HG03280 (cell line): Measurements from ENCODE around the gene PRDX6.
A peak's percentile ranks its signal among the peaks of the same experiment; 100 is the strongest.
"Not testable (repeated sequence)": the region's sequence is repeated elsewhere in the genome, so short reads cannot be mapped to it uniquely, and the experiment has no call there.

Source experiments
- ATAC-seq: cut with Tn5 transposase; IDR thresholded peaks from one replicate; pipeline ENCODE4 v1.9.1; 2021; ENCODE audit warnings: mild to moderate bottlenecking, moderate library complexity; ENCODE audit not compliant: unreplicated experiment

PRDX6 gene, protein sequence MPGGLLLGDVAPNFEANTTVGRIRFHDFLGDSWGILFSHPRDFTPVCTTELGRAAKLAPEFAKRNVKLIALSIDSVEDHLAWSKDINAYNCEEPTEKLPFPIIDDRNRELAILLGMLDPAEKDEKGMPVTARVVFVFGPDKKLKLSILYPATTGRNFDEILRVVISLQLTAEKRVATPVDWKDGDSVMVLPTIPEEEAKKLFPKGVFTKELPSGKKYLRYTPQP

DNA sequence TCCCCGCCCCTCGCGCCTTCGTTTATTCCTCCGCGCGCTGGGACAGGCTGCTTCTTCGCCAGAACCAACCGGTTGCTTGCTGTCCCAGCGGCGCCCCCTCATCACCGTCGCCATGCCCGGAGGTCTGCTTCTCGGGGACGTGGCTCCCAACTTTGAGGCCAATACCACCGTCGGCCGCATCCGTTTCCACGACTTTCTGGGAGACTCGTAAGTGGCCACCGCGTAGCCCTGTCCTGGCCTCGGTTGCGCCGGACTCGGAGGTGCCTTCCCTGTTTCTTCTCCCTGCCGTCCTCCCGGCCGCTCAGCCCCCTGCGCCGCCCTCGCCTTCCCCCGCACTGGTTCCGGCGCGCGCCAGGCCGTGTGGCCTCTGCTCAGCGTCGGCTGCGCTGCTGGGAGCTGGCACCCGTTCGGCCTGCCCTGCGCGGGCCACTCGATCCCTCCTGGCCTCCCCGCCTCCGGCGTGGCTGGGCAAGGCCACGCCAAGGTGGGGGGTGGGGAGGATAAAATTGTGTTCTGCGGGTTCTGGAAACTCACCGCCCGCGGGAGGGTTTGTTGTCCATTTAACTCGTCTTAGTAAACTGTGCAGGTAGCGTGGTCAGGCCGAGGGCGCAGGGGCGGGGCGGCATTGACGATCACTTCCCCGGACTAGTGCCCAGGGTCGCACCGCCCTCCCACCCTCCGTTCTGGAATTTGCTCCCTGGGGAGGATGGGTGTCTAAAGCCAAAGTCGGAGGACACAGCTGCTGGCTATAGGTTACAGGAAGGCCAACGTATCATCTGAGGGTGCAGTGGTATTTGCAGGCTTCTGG, at the start of gene PRDX6:
TSS of gene PRDX6 (plus strand) at position 50 of the 808 bp plus-strand sequence. CDS start at position 113, 63 bp downstream.
- peak; percentile 27 for ATAC-seq

DNA sequence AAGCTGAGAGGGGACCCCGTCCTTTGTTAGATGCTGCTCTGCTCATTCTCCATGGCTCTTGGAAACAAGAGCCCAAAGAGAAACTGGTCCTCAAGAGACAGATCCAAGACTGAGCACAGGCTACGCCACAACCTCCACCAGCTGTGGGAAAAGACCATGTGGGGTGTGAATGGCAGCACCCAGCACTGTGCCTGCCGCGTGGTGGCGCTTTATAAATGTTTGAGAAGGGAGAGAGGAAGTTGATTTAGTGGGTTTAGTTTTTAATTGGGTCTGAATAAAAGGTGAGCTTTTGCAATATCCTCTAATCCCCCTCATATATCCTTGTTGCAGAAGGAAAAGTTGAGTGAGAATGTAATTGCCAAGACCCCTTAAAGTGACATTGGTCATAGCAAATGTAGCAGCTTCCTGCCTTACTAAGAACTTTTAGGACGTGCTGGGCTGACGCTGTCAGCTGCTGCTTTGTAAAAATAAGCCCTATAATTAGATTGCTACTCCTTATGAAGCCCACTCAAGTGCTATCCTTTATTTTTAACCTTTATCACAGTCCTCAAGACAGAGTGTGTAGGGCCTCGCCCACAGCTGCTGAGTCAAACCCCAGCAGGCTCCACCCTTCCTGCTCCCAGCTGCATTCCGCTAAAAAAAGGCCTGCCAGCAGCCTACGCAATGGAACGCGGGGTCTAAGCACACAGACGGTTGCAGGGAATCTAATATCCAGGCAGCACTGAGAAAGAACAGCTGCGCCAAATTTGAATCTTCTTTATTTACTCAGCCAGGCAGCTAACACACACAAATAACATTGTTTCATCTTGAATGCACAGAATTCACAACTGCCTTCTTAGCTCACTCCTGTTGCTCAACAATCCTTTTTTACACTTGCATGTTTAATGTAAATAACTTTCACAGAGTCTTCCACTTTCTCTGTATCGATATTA, 47.4 kb upstream of the PRDX6 start:
- peak; percentile 63 for ATAC-seq

DNA sequence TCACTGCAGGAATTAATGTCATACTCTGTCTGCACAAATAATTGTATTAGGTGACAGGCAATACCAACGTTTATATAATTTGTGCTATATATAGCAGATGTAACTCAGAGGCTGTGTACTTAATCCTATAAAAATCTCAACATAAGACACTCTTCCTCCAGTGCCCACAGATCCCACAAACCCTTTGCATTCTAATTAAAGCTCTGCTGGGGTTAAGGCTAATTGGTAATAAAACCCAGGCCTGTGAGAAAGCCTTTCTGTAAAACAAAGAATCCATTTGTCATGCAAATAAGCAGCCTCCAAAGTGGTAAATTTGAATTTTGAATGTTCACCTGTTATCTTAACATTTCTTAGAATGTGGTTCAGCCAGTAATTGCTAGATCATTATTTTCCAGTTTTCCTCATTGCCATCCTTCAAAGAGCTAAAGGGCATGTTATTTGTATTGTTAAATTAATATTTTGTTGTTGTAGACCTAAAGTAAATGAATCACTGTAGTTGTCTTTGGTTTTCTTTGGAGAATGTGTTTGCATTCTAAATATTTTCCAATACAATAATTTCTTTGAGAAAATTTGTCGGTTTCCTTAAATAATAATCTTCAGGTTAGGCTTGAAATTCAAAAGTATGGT, 46.3 kb upstream of the PRDX6 start:
- ATAC-seq, result no peak

DNA sequence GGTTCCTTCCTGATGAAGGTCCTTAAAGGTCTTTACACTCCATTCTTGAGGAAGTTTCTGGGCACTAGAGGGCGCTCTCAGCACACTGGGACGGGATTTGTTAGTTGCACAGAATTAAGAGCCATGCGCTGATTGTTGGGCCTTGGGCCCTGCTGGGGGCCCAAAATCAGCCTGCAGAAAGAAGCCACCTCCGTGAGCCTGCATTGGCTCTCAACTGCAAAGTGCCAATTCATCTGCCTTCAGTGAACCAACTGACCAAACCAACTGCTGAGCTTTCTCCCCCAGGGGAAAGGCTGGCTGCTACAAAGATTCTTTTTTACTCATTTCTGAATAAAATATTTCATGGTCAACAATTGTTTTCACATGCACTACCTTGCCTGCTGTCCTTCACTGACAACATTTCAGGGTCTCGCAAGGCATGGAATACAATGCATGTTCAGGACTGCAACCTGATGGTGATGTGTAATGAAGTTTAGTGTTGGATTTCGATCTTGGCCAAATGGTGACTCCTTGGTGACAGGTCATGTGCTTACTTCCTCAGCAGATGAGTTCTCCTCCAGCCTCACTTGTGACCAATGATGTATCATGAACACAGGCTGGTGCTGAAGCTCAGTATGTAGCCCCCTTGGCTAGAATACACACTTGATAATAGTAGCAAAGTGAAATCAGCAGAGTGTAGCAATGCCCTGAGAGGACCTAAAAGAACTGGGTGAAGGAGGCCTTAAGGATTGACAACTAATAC, 45.7 kb upstream of the PRDX6 start:
- peak; percentile 65 for ATAC-seq

DNA sequence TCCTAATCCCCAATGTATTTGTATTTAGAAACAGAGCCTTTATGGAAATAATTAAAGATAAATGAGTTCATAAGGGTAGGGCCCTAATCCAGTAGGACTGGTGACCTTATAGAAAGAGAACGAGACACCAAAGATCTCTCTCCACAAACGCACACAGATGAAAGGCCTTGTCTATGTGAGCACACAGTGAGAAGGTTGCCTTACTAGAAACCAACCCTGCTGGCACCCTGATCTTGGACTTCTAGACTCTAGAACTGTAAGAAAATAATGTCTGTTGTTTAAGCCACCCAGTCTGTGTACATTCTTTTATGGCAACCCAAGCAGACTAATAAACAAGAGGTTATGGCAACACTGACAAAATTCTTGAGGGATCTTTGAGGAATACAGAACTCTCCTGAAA, 44.8 kb upstream of the PRDX6 start:
- ATAC-seq, result no peak

DNA sequence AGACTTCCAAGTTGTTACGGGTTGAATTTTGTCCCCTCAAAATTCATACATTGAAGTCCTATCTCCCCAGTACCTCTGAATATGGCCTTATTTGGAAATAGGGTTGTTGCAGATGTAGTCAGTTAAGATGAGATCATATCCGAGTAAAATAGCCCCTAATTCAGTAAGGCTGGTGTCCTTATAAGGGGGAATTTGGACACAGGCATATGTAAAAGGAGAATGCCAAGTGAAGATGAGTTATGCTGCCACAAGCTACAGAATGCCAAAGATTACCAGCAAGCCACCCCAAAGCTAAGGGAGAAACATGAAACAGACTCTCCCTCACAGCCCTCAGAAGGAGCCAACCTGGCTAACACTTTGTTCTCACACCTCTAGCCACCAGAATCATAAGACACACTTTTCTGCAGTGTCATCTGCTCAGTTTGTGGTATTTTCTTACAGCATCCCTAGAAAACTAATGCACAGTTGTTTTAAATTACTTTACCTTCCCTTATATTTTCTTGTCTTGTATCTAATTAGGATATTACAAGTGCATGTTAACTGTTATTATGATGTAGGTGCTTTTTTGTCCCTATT, 43.3 kb upstream of the PRDX6 start:
- ATAC-seq, result no peak

DNA sequence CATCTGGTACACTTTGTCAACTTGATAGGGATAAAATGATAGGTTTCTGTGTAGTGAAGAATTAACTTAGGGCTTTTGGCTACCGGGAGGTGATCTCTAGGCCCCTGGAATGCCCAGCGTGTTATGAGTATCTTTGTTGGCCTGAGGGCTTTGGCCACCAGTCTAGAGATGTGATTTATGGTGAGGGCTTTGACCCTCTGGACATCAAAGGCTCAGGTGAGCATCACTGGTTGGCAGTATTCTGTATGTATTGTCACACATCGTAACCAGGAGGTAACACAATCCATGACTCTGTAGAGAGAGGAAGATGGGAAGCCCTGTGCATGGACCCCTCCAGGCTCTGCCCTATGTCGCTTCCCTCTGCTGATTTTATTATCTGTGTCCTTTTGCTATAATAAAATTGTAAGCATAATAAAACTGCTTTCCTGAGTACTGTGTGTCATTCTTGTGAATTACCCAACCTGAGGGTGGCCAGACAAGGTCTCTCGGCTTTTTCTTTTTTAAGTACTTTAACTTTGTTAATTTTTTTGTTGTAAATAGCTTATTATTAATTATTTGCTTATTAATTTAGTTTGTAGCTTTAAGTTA, 40.2 kb upstream of the PRDX6 start:
- ATAC-seq, result no peak

DNA sequence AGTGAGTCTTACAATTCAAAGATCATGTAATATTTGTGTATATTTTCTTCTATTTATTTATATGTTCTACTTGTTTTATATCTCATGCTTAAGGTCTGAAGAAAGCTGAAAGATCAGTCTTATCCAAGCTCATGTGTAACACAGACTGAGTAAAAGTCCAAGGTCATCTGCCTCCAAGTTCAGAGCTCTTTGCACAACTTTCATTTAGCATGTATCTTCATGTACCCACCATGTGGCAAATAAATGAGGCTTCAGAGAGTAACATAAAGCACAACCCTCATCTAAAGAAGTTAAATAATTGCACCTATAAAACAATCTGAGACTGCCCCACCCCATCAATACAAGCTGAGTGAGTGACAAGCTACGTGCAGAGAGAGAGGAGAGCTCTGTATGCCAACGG, 38.5 kb upstream of the PRDX6 start:
- no peak for ATAC-seq

DNA sequence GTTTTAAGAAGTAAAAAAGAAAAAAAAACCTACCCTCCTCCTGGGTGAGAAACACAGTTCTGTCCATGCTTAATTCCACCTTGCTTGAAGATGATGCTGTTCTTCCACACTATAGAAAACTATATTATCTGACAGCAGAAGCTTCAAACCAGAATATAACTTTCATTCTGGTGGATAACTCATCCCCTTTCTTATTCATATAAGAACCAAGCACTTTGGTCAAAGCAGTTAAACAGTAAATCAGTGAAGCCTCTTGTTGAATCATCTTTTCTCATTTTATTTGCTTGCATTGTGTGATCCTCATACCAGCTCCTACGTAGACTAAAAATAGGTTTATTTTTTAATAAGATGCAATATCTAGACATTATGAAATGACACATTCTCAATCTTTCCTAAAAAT, 36.7 kb upstream of the PRDX6 start:
- ATAC-seq, result no peak

DNA sequence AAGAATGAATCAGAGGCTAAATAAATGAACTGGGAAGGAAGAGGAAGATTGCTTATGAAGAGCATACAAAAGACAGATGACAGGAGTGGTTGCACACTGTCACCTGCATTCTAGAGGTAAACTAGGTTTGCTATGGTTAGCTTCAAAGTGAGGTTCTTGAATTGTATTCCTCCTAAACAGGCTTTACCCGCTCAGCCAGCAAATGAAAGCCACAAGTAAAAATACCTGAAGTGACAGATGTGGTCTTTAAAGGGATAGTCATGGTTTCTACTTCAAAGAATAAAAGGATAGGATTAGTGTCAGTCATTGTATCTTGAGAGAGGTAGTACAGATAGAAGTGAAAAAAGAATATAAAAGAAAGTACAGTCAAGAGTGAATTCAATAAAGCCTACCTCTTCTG, 32.4 kb upstream of the PRDX6 start:
- ATAC-seq, result no peak

DNA sequence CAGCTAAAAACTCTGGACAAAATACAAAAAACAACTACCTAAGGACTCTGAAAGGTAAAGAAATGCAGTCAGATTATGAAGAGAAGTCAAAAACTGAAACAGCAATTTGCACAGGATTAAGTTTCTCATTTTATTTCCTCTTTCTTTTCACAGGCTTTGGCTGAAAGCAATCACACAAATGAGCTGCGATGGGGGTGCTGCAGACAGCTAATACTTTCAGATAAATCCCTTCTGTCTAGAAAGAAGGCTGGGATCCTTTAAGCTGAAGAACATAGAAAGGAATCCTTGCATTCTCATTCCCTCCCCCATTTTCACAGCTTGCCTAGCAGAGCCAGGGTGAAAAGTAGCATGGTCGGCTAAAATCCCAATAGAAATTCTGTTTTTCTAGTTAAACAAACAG, 32.0 kb upstream of the PRDX6 start:
- ATAC-seq, result no peak

DNA sequence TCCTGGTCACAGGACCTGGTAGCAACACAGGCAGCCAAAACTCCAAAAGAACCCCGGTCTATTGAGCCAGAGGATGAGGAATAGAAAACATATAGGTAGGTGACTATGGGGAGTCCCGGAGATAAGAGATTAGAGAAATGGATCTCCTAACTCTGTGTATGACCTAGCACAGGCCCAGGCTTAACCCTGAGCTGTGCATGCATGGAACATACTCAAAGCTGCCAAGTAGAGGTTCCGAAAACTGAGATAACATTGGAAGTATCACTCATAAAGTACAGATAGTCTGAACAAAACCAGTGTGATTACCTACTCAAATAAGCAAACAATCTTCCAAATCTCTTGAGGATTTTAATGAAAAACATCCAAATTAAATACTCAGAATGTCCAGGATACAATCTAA, 31.5 kb upstream of the PRDX6 start:
- ATAC-seq, result no peak

DNA sequence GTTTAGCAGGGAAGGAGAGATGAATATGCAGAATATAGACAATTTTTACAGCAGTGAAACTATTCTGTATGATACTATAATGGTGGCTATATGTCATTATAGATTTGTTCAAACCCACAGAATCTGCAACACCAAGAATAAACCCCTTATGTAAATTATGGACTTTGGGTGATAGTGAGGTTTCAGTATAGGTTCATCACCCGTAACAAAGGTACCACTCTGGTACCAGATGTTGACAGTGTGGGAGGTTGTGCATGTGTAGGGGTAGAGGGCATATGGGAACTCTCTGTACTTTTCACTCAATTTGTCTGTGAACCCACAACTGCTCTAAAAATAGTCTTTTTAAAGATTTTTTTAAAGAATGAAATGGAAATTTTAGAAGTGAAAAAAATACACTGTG, 29.9 kb upstream of the PRDX6 start:
- ATAC-seq, result peak; percentile 61

DNA sequence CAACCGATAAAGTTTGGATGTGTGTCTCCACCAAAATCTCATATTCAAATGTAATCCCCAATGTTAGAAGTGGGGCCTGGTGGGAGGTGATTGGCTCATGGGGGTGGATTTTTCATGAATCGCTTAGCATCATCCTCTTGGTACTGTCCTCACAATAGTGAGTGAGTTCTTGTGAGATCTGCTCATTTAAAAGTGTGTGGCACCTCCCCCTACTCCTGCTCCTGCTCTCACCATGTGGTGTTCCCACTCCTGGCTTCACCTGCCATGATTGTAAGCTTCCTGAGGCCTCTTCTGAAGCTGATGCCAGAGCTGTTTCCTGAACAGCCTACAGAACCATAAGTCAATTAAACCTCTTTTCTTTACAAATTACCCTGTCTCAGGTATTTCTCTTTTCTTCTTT, 28.2 kb upstream of the PRDX6 start:
- no peak for ATAC-seq

DNA sequence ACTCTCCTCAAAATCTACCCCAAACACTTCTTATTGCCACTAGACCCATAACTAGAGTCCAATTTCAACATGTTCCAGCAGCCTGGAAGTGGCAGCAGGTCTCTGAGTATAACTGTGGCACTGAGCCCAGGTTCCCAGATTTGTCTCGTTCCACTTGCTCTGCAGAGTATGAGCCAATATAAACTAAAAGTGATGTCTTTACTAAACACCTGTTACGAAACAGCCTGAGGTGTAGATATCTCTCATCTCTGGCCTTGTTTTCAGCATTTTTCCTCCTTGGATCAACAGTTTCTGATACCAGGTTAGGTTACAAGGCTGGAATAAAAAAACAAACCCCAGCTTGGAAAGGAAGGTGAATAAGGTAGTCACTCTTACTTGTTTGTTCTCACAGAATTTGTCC, 25.2 kb upstream of the PRDX6 start:
- no peak for ATAC-seq

DNA sequence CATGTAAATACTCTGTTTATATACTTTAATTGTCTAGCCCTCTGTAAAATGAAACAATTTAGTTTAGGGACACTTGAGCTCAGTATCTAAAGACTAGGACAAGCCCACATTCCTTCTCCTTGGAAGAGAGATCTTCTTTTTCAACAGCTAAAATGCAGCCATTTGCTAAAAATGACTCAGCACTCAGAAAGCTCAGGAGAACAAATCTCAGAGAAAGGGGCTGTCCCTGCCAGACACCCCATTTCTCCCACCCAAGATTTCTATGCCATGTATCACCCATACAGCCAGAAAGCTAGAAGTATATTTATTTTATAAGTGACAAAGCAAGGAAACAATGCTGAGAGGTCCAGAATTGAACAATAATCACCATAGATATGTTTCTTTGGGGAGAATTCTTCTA, 23.2 kb upstream of the PRDX6 start:
- ATAC-seq, result no peak

DNA sequence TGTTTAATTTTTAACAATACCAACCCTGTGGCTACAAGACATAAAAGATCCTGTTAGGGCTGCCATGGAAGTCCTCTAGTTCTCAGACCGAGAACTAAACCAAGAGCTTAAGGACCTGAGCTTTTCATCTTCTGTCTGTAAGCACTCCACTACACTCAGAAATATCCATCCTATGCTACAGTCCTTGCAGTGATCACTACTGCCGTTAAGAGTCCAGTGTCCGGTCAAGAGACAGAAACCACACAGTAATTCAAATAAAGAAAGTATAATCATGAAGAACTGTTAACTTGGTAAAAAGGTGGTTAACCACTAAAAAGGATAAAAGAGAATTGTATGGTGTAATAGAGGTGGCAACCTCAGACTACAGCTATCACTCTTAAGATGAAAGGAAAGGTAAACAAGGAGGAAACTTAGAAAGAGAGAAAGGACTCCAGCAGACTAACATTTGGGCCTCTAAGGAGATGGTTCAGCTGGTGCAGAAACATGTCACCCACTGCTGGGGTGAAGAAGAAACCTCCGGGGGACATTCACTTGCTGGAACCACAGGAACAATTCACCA, 22.1 kb upstream of the PRDX6 start:
- no peak for ATAC-seq

DNA sequence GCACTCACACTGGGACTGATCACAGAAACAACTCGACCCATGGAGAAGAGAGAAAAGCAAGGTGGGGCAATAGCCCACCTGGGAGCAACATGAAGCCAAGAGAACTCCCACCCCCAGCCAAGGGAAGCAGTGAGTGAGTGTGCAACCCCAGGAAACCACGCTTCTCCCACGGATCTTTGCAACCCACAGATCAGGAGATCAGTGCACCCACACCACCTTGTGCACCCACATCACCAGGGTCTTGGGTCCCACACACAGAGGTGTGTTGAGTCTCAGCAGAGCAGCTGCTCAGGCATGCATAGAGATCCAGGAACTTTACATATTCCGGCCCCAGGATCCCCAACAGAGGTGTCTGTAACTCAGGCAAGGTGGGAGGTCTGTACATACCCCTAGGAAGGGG, 17.2 kb upstream of the PRDX6 start:
- ATAC-seq, result no peak

DNA sequence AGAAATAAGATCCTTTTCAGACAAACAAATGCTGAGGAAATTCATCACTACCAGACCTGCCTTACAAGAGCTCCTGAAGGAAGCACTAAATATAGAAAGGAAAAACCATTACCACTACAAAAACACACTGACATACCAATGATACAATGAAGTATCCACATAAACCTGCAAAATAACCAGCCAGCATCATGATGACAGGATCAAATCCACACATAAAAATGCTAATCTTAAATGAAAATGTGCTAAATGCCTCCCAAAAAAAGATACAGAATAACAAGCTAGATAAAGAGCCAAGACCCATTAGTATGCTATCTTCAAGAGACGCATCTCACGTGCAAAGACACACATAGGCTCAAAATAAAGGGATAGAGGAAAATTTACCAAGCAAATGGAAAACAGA, 14.5 kb upstream of the PRDX6 start:
- not testable (repeated sequence) for ATAC-seq
